ENCODE results near the gene SAPCD1.

DNA sequence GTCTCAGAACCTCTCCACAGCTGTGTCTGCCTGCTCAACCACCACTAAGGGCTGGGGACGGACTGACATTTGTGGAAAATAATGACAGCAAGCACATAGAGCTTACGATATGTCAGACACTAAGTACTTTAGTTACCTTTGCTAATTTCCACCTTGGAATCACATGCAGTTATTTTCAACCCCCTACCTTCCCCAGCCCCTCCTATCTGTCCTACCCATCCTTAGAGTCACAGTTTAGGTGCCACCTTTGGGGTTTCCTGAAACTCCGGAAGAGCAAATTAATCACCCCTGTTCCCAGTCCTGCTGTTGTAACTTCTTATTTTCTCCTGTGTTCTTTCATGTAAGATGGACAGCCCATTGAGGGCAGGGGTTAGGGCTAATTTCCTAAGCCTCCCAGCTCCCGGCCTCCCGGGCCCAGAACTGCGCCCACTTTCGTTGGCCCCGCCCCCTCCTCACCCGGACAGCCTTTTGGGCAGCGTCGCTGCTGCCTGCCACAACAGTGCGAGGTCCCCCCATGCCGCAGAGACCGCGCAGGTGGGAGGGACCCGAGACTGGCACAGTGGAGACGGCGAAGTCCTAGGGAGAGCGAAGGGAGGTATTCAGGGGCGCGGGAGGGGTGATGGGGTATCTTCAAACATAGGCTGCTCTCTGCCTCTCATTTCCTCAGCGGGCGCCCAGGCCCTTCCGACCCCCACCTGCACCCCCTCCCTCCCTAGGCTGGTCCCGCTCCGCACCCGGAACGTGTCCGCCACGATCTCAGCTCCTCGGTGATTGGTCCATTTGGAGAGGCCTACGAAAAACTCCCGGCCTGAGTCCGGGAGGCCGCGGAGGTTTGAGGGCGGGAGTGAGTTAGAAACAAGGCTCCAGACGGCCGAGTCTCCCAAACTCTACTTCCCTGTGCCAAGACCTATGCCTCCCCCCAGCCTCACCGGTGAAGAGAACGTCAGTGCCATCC lies 34.5 kb upstream of the SAPCD1 start:
- TF ChIP-seq YY1 (IDR thresholded peaks at IDR 0.05; ENCODE audit: insufficient read depth, insufficient read length) (no peak), ZNF274 (IDR thresholded peaks at IDR 0.05; ENCODE audit: low read depth, low read length) (no peak)

Measured in NT2/D1 (cell line).